Thyroid gland (tissue), 4 donors: Measurements from ENCODE around the gene DCDC2.

Experiments
- CTCF ChIP-seq, 6 experiments: fragments of 200-600 bp in 3 of 6; fragments of 450-650 bp in 3 of 6; sonication (generic) in 3 of 6; IDR thresholded peaks; one replicate each; pipeline ENCODE4 v1.5.1; 2016 to 2019; ENCODE audit warnings: antibody characterized with exemption in 6 of 6, mild to moderate bottlenecking in 2 of 6, inconsistent platforms in 1 of 6, moderate library complexity in 1 of 6
- POLR2A ChIP-seq, 2 donors: fragments of 450-650 bp; IDR thresholded peaks; one replicate each; pipeline ENCODE4 v1.6.1; 2017; ENCODE audit warnings: antibody characterized with exemption in 2 of 2, mild to moderate bottlenecking in 2 of 2, moderate library complexity in 1 of 2

- no peak for TF ChIP-seq CTCF (IDR thresholded peaks at IDR 0.05)
- no peak for TF ChIP-seq POLR2A (IDR thresholded peaks at IDR 0.05)
Observed at GRCh38 chr6:24225838-24226237, 132.0 kb downstream of the DCDC2 start.
